ENCODE results near the gene TSGA10.

DNA sequence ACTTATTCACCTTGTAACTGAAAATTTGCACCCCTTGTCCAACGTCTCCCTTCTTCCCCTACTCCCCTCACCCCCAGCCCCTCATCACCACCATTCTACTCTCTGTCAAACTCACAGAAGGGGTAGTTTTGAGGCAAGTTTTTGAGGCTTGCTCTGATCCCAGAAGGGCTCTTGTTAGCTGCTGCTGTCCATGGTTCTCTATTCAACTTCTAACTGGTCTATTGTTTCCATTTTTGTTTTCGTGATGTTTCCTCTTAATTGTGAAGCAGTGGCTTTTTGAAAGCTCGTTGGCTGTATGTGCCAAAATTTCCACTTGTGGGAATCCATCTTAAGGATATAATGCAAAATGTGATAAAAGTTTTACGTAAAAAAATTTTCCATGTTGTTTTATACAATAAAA, 126.2 kb downstream of the TSGA10 start:
- TF ChIP-seq, protein P1, sequence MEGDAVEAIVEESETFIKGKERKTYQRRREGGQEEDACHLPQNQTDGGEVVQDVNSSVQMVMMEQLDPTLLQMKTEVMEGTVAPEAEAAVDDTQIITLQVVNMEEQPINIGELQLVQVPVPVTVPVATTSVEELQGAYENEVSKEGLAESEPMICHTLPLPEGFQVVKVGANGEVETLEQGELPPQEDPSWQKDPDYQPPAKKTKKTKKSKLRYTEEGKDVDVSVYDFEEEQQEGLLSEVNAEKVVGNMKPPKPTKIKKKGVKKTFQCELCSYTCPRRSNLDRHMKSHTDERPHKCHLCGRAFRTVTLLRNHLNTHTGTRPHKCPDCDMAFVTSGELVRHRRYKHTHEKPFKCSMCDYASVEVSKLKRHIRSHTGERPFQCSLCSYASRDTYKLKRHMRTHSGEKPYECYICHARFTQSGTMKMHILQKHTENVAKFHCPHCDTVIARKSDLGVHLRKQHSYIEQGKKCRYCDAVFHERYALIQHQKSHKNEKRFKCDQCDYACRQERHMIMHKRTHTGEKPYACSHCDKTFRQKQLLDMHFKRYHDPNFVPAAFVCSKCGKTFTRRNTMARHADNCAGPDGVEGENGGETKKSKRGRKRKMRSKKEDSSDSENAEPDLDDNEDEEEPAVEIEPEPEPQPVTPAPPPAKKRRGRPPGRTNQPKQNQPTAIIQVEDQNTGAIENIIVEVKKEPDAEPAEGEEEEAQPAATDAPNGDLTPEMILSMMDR (IDR thresholded peaks at IDR 0.05 in 8 of 11, conservative IDR thresholded peaks at IDR 0.05 in 3 of 11) = no peak
- no peak for TF ChIP-seq POLR2A (IDR thresholded peaks at IDR 0.05)
- no peak for TF ChIP-seq POLR2AphosphoS5 (IDR thresholded peaks at IDR 0.05)
